Small intestine (tissue), 7 donors: ENCODE results near the gene TPM2. TPM values are rescaled to one million over a fixed set of nuclear protein-coding genes. Genes with fewer than 3 reads are reported as not detected.
"Not testable (repeated sequence)": the region's sequence is repeated elsewhere in the genome, so short reads cannot be mapped to it uniquely, and the experiment has no call there.

ENCODE experiments used
- DNase-seq, 2 donors: peaks; one replicate each; pipeline versions ENCODE4 v3.0.0 to v3.0.0-alpha.2; 2013
- FAIRE-seq: peaks from 2 replicates; lab custom pipeline; 2012; peaks lifted over from hg19 to GRCh38; lab: Jason Lieb, UNC
- H3K27ac ChIP-seq, 3 donors: one replicate each; pipeline ENCODE4 v1.5.1; 2013; ENCODE audit warnings: low read length in 2 of 3, mild to moderate bottlenecking in 2 of 3, control low read depth in 1 of 3, inconsistent platforms in 1 of 3, low read depth in 1 of 3, moderate library complexity in 1 of 3
- H3K27me3 ChIP-seq, 3 donors: one replicate each; pipeline ENCODE4 v1.6.1; 2013; ENCODE audit warnings: low read length in 3 of 3, inconsistent platforms in 1 of 3; ENCODE audit not compliant: control insufficient read depth in 3 of 3, insufficient read depth in 3 of 3
- H3K36me3 ChIP-seq, 3 donors: one replicate each; pipeline ENCODE4 v1.6.1; 2013; ENCODE audit warnings: low read length in 3 of 3, inconsistent platforms in 1 of 3, low read depth in 1 of 3, mild to moderate bottlenecking in 1 of 3, moderate library complexity in 1 of 3; ENCODE audit not compliant: control insufficient read depth in 3 of 3, insufficient read depth in 2 of 3
- H3K4me1 ChIP-seq, 3 donors: one replicate each; pipeline ENCODE4 v1.6.1; 2013; ENCODE audit warnings: low read length in 2 of 3, inconsistent platforms in 1 of 3, low read depth in 1 of 3, mild to moderate bottlenecking in 1 of 3, moderate library complexity in 1 of 3; ENCODE audit not compliant: control insufficient read depth in 3 of 3, insufficient read depth in 2 of 3
- H3K4me3 ChIP-seq, 3 donors: one replicate each; pipeline ENCODE4 v1.5.1; 2013; ENCODE audit warnings: low read length in 3 of 3, control low read depth in 1 of 3, inconsistent platforms in 1 of 3, low read depth in 1 of 3, mild to moderate bottlenecking in 1 of 3, moderate library complexity in 1 of 3
- H3K9me3 ChIP-seq, 2 donors: one replicate each; pipeline ENCODE4 v1.6.1; 2013; ENCODE audit warnings: low read depth in 1 of 2, low read length in 1 of 2; ENCODE audit not compliant: control insufficient read depth in 2 of 2, insufficient read depth in 1 of 2
- WGBS, 3 donors: extraction: QIAGEN DNeasy Blood & Tissue Kit; methylation state at CpG; one replicate each; pipeline ENCODE4 v1.1.7; 2013; 5-methylcytosine and 5-hydroxymethylcytosine counted together
- polyA plus RNA-seq, 4 donors: library from polyadenylated mRNA; stranded (reverse) in 3 of 4; unstranded in 1 of 4; fragments of 200-250 nt in 3 of 4; fragments of 120-200 nt in 1 of 4; gene quantifications; one replicate each; pipeline versions ENCODE4 v1.2.1 to v1.2.3, GENCODE V29; 2013
- donor health status: healthy with polysubstance abuse.
- donor health status: control.
- donor health status: control.
- donor health status: Bipolar disorder and iron deficiency.
- donor health status: healthy.

TPM2 gene
- polyA plus RNA-seq, 4 donors, result 23.0 to 253 (median 81.2) TPM

GRCh38 chr9:35639225-35639624, 50.5 kb downstream of the TPM2 start:
- FAIRE-seq, result peak; percentile 33
- not testable (repeated sequence) for H3K27me3 ChIP-seq, H3K4me3 ChIP-seq, H3K36me3 ChIP-seq, H3K27ac ChIP-seq, H3K4me1 ChIP-seq, H3K9me3 ChIP-seq, DNase-seq
- 41 to 79% (median 60%) methylated on average over 1 of the region's 1 CpG for WGBS, 3 donors

DNA sequence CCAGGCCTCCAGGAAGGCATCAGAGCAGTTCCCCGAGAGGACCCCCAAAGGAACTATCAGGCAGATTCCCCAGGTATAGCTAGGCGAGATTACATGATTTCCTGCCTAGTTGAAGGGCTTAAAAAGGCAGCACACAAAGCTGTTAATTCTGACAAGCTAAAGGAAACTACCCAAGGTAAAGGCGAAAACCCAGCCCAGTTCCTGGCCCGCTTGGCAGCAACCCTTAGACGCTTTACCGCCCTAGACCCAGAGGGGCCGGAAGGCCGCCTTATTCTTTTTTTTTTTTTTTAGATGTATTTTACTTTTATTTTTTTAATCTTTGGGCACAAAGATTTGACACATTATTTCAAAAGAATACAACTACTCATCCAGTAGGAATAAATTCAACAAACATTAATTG, 51.0 kb downstream of the TPM2 start:
- 69 to 82% (median 75%) methylated on average over 6 to 7 of the region's 8 CpGs for WGBS, 3 donors
- H3K27ac ChIP-seq, H3K4me1 ChIP-seq, FAIRE-seq, H3K9me3 ChIP-seq, H3K36me3 ChIP-seq, H3K27me3 ChIP-seq, H3K4me3 ChIP-seq, DNase-seq: not testable (repeated sequence)

DNA sequence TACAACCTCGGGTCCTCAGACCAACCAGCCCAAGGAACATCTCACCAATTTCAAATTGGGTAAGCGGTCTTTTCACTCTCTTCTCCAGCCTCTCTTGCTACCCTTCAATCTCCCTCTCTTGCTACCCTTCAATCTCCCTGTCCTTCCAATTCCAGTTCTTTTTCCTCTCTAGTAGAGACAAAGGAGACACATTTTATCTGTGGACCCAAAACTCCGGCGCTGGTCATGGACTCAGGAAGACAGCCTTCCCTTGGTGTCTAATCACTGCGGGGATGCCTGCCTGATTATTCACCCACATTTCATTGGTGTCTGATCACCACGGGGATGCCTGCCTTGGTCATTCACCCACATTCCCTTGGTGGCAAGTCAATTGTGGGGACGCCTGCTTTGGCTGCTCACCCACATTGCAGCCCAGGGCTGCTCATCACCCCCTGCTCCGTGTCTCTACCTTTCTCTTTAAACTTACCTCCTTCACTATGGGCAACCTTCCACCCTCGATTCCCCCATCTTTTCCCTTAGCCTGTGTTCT, 52.2 kb downstream of the TPM2 start:
- H3K4me3 ChIP-seq, DNase-seq, H3K4me1 ChIP-seq, H3K9me3 ChIP-seq, H3K36me3 ChIP-seq, H3K27ac ChIP-seq, FAIRE-seq, H3K27me3 ChIP-seq: not testable (repeated sequence)
- WGBS, 3 donors, result 93 to 95% (median 95%) methylated on average over 9 of the region's 9 CpGs

DNA sequence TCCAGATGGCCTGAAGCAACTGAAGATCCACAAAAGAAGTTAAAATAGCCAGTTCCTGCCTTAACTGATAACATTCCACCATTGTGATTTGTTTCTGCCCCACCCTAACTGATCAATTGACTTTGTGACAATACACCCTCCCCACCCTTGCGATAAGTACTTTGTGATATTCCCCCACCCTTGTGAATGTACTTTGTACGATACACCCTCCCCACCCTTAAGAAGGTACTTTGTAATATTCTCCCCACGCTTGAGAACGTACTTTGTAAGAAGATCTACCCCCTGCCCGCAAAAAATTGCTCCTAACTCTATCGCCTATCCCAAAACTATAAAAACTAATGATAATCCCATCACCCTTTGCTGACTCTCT, 52.9 kb downstream of the TPM2 start:
- WGBS, 3 donors, result 84 to 91% (median 86%) methylated on average over 6 of the region's 6 CpGs
- not testable (repeated sequence) for DNase-seq, H3K4me3 ChIP-seq, H3K9me3 ChIP-seq, FAIRE-seq, H3K27ac ChIP-seq, H3K4me1 ChIP-seq, H3K27me3 ChIP-seq, H3K36me3 ChIP-seq

DNA sequence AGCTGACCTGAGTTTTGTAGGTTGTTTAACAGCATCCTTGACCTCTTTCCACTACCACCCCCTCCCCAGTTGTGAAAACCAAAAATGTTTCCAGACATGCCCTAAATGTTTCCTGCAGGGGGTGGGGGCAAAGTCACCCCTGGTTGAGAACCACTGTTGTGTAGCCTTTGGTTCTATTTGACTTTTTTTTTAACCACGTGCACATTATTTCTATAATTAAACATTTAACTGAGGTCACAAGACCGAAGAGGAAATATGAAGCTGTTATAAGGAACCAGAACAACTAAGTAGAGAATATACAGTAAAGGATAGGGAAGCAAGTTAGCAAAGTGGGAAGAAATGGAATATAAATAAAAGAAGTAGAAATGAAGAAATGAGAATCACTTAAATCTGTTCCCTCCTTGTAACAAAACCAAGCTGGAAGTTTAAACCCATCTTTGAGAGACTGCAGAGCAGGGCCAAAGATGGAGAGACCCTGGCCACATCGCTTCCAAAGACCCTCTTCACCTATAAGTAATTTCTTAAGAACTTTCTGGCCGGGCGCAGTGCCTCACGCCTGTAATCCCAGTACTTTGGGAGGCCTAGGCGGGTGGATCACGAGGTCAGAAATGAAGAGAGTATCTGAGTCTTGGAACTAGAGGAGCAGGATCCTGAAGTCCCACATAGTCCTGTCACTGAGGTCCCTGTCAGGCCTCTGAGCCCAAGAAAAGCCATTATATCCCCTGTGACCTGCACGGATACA, 53.4 kb downstream of the TPM2 start:
- peak overlapping the region in 1 of 3 donors; percentile 49 for H3K27ac ChIP-seq
- no peak for FAIRE-seq
- 81 to 85% (median 85%) methylated on average over 9 of the region's 9 CpGs for WGBS, 3 donors

DNA sequence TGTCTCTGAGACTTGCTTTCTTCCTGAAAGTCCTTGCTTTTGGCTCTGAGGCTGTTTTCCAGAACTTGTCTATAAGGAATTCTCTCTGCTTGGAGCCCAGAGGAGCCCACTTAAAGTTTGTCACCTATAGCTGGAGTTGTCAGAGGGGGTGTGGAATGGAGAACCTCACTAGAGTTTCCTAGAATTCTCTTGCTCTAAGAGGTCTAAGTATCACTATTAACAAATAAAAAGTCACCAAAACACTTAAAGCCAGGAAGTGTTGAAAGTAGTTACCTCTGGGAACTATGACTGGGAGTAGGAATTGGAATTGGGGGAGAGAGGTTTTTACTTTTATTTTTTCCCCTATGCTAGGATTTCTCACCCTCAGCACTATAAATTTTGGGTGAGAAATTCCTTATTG, 54.0 kb downstream of the TPM2 start:
- peak overlapping the region in 1 of 3 donors; percentile 49 for H3K27ac ChIP-seq
- no peak for DNase-seq
- FAIRE-seq, result no peak
- H3K4me3 ChIP-seq, result no peak overlapping the region
- peaks cover 0 to 4% (median 0%) of the 10 kb centered on the region in 3 donors for H3K36me3 ChIP-seq
- no peaks in the 10 kb centered on the region for H3K27me3 ChIP-seq
- no peaks in the 10 kb centered on the region for H3K4me1 ChIP-seq
- H3K9me3 ChIP-seq, result peaks cover 0 to 5% of the 10 kb centered on the region in 2 donors

More for the DNA sequence above, 53.4 kb downstream of the TPM2 start:
- H3K27me3 ChIP-seq, result no peaks in the 10 kb centered on the region
- no peak for DNase-seq
- H3K36me3 ChIP-seq, result peaks cover 0 to 4% (median 0%) of the 10 kb centered on the region in 3 donors
- H3K4me3 ChIP-seq, result no peak overlapping the region
- peaks cover 0 to 5% of the 10 kb centered on the region in 2 donors for H3K9me3 ChIP-seq
- H3K4me1 ChIP-seq, result no peaks in the 10 kb centered on the region

Other genes starting within 250 kb of the TPM2 start
- gene RUSC2, start 199.8 kb downstream of the TPM2 start, polyA plus RNA-seq, result 1 to 10 TPM; 2.2 to 8.9 (median 5.2) TPM
- gene TESK1, start 84.7 kb downstream of the TPM2 start, polyA plus RNA-seq, result 10 to 100 TPM; 22.4 to 53.0 (median 43.1) TPM
- gene CD72, start 71.5 kb downstream of the TPM2 start, polyA plus RNA-seq, result 1 to 10 TPM in 3 of 4 donors, under 1 TPM in 1; 0.54 to 2.3 (median 1.6) TPM
- 1 to 10 TPM in 3 of 4 donors, under 1 TPM in 1; 0.89 to 5.9 (median 1.4) TPM for gene SIT1, start 39.0 kb downstream of the TPM2 start, polyA plus RNA-seq
- 100 to 1,000 TPM in 1 of 4 donors, not detected in 3; 269 TPM for gene RMRP, start 31.9 kb downstream of the TPM2 start, polyA plus RNA-seq
- gene CCDC107, start 31.6 kb downstream of the TPM2 start, polyA plus RNA-seq, result 10 to 100 TPM; 10.6 to 49.0 (median 27.3) TPM
- 1 to 10 TPM in 2 of 4 donors, under 1 TPM in 2; 0.54 to 8.7 (median 3.3) TPM for gene ARHGEF39, start 24.7 kb downstream of the TPM2 start, polyA plus RNA-seq
- gene CA9, start 16.0 kb downstream of the TPM2 start, polyA plus RNA-seq, result 100 to 1,000 TPM in 1 of 4 donors, 1 to 10 TPM in 2, under 1 TPM in 1; 0.09 to 172 (median 4.4) TPM
- gene TLN1, start 42.3 kb upstream of the TPM2 start, polyA plus RNA-seq, result 100 to 1,000 TPM in 1 of 4 donors, 10 to 100 TPM in 3; 82.1 to 103 (median 88.5) TPM
- gene CREB3, start 42.7 kb upstream of the TPM2 start, polyA plus RNA-seq, result 10 to 100 TPM; 22.3 to 31.2 (median 27.7) TPM
- gene GBA2, start 59.3 kb upstream of the TPM2 start, polyA plus RNA-seq, result 100 to 1,000 TPM in 3 of 4 donors, 10 to 100 TPM in 1; 63.4 to 176 (median 136) TPM
- gene RGP1, start 59.4 kb upstream of the TPM2 start, polyA plus RNA-seq, result 10 to 100 TPM in 3 of 4 donors, 1 to 10 TPM in 1; 8.1 to 20.9 (median 15.4) TPM
- under 1 TPM in 2 of 4 donors, not detected in 2; 0.18 to 0.52 TPM for gene MSMP, start 64.4 kb upstream of the TPM2 start, polyA plus RNA-seq
- gene NPR2, start 101.7 kb upstream of the TPM2 start, polyA plus RNA-seq, result 10 to 100 TPM in 1 of 4 donors, 1 to 10 TPM in 2, under 1 TPM in 1; 0.89 to 12.0 (median 4.9) TPM
- gene SPAG8, start 122.3 kb upstream of the TPM2 start, polyA plus RNA-seq, result under 1 TPM in 2 of 4 donors, not detected in 2; 0.49 to 0.72 TPM
- 100 to 1,000 TPM in 2 of 4 donors, 10 to 100 TPM in 2; 34.4 to 138 (median 93.9) TPM for gene HINT2, start 125.1 kb upstream of the TPM2 start, polyA plus RNA-seq
- under 1 TPM in 1 of 4 donors, not detected in 3; 0.09 TPM for gene FAM221B, start 138.8 kb upstream of the TPM2 start, polyA plus RNA-seq
- gene TMEM8B, start 139.3 kb upstream of the TPM2 start, polyA plus RNA-seq, result 10 to 100 TPM in 1 of 4 donors, 1 to 10 TPM in 2, under 1 TPM in 1; 0.89 to 35.9 (median 4.5) TPM
- gene OR13J1, start 180.5 kb upstream of the TPM2 start, polyA plus RNA-seq, result under 1 TPM in 1 of 4 donors, not detected in 3; 0.19 TPM
- 10 to 100 TPM in 1 of 4 donors, 1 to 10 TPM in 3; 1.8 to 17.8 (median 7.5) TPM for gene HRCT1, start 216.3 kb upstream of the TPM2 start, polyA plus RNA-seq
- under 1 TPM; 0.45 to 0.81 (median 0.54) TPM for gene SPAAR, start 219.6 kb upstream of the TPM2 start, polyA plus RNA-seq